SKM-1 treated with dmso at 0.1 percent for 144 hours (cell line): ENCODE results near the gene RANGRF.
A peak's percentile ranks its signal among the peaks of the same experiment; 100 is the strongest.

Experiments
- DNase-seq: peaks from one replicate; lab custom pipeline; 2025; ENCODE audit not compliant: unreplicated experiment; lab: John Stamatoyannopoulos, UW

The RANGRF gene

DNA sequence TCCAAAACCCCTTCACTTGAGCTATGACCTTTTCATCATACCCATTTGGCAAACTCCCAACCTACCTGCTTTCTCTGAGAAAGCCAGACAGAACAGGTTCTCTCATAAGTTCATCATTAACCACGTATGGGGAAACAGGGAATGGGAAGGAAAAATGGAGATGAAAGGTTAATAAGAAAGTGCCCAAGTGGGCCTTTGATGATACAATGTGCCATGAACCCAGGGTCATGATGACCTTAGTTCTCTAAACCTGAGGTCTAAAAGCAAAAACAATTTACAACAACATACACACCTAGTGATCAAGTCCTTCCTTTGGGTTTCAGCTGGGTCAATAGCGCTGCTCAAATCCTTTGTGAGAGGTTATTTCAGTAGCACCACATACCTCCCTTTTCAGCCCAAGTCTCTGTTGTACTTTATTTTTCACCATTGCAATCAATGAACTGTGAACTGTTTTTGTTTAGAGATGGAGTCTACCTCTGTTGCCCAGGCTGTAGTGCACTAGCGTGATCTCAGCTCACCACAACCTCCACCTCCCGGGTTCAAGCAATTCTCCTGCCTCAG is 14.5 kb upstream of the RANGRF start:
- DNase-seq = no peak

DNA sequence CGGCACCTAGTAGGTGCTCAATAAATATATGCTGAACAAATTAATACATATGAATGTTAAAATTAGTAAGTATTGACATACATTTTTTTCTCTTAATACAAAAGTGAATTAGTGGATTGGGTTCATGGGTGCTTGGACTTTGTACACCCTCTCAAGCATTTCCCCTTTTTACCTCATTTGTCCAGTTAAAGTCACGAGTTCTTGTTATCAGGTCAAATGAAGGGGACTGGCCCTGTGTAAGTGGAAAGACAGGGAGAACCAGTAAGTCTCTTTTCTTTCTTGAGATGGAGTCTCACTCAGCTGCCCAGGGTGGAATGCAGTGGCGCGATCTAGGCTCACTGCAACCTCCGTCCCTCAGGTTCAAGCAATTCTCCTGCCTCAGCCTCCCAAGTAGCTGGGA is 13.7 kb upstream of the RANGRF start:
- no peak for DNase-seq

DNA sequence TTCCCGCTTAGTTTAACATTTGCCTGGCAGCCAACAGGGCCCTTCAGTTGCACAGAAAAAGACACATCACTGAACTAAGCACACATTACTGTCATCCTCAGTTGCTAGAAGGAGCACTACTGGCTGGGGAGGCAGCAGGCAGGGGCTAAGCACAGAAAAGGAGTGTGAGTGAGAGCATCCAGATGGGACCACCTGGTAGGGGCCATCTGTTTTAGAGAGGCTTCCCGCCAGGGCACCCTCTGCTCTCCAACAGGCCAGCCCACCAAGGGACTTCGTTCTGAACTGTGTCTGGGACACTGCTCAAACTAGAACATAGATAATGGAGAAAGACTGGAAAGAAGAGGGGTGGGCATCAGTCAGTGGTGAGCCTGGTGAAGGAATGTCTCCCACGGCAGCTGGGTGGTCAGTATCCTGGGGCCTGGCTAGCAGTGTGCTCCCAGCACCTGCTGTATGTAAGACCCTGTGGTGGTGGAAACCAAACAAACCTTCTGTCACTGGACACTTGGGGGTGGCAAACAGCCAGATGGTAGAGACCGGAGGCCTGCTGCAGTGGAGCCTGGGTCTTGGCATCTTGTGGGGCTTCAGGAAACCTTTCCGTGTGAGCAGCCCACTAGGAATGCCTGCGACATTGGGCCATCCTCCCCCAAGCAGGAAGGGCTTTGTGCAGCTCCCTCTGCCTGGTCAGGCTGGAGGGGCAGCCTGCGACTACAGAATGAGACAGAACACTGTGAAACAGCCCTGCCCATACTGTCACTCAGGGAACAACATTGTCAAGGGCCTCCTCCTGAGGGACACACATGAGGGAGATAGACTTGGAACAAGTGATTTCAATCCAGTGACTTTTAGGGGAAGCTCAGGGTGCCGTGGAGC is 12.8 kb upstream of the RANGRF start:
- DNase-seq = no peak

DNA sequence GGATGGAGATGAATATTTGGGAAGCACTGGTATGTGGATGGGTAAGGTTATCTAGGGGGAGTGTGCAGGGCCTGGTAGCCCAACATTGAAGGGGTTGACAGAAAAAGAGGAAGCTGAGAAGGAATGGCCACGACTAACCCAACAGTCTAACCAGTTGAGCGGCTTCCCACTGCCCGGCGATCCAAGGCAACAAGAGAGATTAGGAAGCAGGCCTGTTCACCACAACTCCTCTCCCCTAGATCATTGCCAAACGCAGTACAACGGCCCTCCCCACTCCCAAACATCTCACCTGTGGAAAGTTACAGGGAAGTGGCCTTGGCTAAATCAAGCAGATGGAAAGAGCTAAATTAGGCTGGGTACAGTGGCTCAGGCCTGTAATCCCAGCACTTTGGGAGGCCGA is 11.2 kb upstream of the RANGRF start:
- no peak for DNase-seq

DNA sequence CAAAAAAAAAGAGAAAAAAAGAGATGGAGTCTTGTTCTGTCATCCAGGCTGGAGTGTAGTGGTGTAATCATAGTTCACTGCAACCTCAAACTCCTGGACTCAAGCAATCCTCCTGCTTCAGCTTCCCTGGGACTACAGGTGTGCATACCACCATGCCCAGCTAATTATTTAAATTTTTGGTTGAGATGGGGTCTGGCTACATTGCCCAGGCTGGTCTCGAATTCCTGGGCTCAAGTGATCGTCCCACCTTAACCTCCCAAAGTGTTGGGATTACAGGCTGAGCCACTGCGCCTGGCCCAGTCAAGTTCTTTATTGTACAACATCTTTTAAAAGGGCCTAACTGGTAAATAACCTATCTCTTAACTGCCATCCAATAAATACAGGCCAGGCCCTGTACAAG is 6.1 kb upstream of the RANGRF start:
- DNase-seq = no peak

DNA sequence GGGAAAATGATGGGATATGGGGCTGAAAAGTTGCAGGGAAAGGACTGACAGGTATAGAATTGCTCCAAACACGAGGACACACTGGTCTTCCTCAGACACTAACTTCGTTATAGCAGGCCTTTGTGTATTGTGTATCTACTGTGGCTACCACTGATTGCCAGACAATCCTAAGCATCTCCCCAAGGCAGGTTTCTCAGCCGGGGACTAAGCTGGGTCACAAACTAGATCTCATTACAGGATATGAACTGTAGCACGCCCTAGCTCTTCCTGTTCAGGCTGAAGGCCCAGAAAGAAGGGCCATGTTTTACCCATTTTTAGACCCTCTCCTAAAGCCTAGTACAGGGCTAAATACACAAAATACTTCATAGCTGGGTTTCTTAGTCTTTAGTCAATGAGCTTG is 5.1 kb upstream of the RANGRF start:
- no peak for DNase-seq

DNA sequence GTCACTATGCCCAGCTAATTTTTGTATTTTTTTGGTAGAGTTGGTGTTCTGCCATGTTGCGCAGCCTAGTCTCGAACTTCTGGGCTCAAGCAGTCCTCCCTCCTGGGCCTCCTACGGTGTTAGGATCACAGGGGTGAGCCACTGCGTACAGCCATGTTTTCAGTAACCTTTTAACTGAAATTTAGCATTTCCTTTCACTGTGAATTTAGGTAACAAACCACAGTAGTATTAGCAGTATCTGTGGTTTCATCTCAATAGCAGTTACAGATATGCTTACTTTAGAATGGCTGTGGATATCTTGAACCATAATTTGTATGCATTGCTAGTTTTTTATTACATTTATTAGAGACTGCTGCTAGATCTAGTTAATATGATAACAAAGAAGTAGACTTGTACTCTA is 4.3 kb upstream of the RANGRF start:
- DNase-seq = no peak

DNA sequence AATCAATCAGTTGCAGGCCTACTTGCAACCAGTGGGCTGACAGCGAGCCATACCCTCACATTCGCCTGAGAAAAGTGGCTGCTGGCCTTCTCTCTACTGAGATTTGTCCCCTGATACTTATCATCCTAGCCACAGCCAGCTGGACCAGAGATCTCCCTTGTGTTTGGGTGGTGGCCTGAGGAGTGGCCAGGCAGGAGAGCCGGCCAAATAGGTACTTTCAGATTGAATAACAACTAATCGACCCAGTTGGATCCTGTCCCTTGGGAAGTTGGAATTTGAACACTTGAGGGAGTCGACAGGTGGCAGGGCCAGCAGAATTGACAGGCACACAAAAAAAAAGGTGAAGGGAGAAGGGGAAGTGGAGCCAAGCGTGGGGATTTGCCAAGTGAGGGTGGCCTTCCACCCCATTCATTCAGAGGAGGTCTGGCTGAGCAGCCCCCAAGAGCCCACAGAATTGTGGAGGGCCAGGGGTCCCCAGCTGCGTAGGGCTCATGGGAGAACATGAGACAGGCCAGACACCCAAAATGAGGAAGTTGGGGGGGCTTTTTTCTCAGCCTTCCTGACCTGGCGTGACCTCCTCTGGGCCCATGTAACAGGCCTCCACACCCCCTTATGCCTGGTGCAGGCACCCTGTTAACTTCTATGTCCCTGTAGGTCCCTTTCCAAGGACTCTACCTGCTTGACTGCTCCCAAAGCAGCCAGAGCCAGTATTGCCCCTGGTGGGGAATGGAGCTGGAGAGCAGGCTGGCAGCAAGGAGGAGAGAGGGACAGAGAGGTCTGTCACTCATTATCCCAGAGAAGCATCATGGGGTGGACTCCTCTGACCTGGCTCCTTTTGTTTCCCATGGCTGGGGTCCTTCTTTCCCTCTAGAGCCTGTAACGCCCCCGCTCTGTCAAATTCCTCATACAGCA is 2.9 kb upstream of the RANGRF start:
- DNase-seq = no peak

DNA sequence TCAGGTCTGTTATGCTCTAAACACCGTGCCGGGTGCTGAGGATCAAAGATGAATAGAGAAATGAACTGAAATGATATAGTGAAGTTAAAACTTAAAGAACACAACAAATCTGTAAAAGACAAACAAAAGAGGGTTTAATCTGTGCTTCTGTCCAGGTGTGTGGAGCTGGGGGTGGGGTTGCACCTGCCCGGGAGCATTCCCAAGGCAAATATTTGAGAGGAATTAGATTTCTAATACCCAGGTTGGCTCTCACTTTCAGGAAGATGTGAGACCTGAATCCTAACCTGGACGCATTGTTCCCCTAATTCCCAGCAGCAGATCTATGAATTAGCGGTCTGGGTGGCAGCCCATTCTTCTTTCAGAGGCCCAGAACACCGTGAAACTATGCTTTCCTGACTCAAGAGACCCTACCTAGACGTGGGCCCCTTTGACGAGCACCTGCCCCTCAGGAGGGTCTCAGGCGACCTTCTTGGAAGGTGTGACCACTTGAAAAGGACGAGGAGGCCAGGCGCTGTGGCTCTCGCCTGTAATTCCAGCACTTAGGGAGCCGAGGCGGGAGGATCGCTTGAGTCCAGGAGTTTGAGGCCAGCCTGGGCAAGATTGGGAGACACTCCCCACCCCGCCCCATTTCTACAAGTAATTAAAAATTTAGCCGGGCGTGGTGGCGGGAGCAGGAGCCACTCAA is 677 bp upstream of the RANGRF start:
- DNase-seq = no peak

DNA sequence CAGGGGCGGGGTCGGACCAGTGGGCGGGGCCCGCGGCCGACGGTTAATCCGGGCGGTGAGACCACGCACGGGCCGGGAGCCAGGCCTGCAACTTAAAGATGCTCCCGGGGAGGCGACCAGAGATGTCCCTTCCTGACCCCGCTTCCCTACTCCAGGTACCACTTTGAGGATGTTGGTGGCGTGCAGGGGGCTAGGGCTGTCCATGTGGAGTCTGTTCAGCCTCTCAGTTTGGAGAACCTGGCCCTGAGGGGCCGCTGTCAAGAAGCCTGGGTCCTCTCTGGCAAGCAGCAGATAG is 580 bp downstream of the RANGRF start:
- DNase-seq = no peak

DNA sequence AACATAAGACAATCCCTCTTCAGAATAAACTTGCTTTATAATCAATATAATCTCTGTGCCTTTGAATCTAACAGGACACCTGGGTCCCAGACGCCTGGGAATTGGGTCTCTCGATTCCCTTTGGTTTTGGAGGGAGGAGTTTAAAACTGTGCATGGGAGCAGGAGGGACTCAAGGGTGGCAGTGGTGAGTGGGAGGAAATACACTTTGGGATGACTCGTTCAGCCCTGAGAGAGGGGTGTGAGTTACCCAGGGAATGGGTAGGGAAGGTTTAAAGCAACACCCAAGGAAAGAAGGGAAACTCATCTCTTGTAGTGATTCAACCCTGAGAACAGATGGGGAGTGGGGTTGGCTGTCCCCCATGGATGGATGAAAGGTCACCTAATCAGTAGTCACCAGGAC is 1.6 kb downstream of the RANGRF start:
- DNase-seq = no peak

DNA sequence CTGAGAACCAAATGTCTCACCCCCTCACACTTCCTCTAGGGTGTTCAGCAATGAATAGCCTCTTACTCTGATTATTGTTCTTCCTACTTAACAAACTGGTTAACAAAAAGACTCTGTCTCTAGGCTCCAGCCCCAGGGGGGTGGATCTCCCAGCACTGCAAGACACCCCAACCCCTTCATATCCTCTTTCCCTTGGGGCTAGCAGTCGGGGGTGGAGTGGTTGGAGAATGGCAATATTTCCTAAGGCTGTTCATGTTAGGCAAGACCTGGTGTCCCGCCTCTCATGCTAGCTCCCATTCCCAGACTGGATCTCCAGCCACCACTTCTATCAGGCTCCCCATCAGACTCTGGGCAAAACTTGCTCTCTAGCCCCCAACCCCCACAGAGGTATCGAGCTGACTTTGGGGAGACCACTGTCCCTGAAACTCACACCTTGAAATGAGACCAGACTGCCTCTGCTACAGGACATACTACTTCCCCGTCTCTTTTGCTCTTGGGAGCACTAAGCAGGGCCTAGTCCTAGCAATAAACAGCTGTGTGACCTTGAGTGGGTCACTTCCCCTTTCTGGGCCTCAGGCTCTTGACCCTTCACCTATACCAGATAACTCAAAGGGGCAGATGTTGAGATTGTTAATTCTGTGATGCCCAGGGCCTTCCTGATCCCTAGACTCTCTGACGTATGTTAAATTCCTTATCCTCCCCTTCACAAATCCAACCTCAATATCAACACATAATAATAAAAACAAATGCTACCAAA is 4.3 kb downstream of the RANGRF start:
- DNase-seq = peak; percentile 12

DNA sequence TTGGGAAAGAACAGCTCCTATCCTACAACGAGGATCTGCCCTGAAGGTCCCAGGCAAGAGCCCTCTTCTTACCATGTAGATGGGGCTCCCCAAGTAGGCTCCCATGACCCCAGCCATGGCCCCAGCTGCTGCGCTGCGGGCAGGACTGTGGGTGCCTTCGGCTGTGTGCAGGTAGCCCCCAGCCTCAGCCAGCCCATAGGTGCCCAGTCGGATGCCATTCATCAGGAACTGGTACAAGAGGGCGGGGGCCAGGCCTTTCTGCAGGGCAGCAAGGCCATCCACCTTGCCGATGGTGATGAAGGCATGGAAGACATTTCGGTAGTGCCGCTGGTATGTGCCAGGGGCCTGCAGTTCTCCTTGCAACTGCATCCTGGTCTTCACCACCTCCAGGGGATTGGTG is 5.9 kb downstream of the RANGRF start:
- DNase-seq = no peak

DNA sequence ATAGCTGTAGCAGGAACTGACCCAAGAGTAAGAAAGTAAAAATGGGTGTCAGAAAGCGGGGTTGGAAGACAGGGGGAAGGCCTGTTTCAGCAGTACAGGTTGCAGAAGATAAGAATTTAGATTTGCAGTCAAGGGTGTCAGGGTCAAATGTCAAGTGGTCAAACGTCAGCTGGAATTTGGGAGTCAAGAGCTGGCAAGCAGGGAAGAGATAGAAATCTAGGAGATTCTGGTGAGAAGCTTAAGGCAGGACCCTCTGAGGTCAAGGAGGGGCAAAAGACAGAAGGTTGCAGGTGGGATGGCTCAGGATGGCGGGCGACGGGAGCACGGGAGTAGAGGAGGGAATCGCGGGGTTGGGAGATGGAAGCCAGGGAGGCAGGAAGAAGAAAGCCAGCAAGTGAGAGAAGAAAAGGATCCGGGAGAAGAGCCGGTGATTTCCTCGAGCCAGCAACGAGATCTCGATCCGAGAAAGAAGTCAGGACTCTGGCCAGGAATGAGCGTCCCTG is 6.4 kb downstream of the RANGRF start:
- DNase-seq = no peak

DNA sequence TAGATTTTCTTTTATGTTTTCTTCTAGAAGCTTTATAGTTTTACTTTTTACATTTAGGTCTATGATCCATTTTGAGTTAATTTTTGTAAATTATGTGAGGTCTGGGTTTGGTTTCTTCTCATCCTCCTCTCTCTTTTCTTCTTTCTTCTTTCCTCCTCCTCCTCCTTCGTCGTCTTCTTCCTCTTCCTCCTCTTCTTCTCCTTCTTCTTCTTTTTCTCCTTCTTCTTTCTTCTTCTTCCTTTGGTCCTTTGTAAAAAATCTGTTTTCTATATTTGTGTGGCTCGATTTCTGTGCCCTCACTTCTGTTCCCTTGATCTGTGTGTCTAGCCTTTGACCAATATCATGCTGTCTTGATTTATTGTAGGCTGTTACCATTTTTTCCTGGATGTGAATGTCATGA is 11.8 kb downstream of the RANGRF start:
- no peak for DNase-seq

DNA sequence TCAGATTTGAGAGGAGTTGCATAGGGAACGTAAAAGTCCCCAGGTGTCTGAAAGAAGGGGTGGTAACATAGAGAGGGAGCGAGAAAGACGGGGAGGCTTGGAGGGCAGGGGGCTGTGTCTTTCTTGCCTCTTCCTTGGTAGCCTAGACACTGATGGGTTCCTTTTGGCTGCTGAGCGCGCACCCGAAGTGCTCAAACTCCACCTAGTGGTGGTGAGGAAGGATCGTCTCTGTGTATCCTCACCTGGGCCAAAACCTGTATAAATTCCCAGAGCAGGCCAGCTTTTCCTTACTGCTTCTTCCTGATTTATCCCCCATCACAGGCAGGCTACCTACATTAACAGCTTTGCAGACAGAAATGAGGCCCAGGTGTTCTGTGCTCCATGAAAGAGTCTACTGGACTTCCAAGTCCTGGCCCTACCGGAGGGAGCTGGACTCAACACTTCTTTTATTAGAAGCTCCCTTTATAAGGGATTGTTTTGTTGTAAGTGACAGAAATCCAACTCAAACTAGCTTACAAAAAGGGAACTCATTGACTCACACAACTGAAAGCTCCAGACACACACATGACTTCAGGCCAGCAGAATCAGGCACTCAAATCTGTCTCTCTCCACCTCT is 12.3 kb downstream of the RANGRF start:
- peak; percentile 19 for DNase-seq

DNA sequence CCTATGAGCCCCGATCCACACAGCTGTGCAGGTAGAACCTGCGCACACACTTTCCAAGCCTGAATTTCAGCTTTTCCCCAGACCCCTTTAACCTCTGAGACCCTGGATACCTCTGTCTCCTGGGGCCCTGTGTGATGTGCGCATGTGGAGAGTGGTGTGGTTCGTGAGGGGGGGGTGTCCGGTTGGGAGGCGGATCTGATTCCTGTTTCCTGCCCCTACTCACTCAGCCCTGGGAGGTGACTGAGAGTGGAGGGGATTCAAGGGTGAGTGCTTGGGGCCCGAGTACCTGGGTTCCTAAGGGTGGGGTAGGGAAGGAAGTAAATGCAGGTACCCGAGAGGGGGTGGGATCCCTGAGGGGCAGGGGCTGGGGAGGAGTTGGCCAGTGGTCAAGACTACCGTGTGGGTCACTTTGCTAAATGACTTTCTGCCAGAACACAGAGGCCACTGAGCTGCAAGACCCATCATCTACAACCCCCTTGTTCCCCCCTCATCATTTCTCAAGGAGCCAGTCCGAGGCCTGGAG is 22.2 kb downstream of the RANGRF start:
- no peak for DNase-seq

DNA sequence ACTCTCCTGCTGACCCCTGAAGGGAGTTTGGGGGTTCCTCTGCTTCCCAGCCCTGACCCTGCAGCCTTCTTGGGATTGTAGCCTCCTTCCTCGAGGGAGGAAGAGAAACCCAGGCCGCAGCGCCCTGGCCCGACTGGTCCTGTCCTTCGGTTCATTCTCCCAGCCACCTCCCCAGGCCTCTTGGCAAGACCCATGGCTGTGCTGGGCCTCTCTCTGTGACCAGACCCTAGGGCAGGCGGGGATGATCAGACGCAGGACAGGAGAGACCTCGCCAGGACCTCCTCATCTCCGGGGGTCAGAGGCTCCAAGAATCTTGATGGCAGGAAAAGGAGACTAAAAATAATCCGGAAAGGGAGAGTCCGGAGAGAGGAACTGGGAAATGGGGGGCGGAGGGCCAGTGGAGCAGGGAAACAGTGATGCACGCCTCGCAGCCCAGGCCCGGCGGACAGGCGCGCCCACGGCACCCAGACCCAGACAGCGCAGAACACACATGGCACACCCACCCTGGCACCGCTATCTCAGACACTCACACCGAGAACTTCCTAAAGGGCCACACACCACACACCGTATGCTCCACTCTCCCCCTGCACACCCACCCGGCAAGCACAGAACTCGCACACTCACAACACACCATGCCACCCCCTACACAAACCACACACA is 22.8 kb downstream of the RANGRF start:
- no peak for DNase-seq

DNA sequence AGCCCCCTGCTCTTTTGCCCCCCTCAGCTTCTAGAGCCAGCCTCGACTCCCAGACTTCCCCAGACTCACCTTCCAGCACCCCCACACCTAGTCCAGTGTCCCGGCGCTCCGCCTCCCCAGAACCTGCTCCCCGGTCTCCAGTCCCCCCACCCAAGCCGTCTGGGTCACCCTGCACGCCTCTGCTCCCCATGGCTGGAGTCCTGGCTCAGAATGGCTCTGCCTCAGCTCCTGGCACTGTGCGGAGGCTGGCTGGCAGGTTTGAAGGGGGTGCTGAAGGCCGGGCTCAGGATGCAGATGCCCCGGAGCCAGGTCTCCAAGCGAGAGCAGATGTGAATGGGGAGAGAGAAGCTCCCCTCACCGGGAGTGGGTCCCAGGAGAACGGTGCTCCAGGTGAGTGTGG is 23.8 kb downstream of the RANGRF start:
- DNase-seq = no peak
